Sigmoid colon (tissue), 7 donors: ENCODE measurements around the gene TRABD2B. TPM values are rescaled to one million over a fixed set of nuclear protein-coding genes. Genes with fewer than 3 reads are reported as not detected.

Experiments
- DNase-seq: peaks from one replicate; pipeline ENCODE4 v3.0.0-alpha.2; 2019
- H3K27ac ChIP-seq, 4 donors: fragments of 200-600 bp; sonication (generic); one replicate each; pipeline ENCODE4 v1.5.1; 2016 to 2019; ENCODE audit warnings: mild to moderate bottlenecking in 1 of 4
- H3K27me3 ChIP-seq, 3 donors: fragments of 200-600 bp; sonication (generic); one replicate each; pipeline ENCODE4 v1.5.1; 2019; ENCODE audit warnings: mild to moderate bottlenecking in 1 of 3
- H3K36me3 ChIP-seq, 4 donors: fragments of 200-600 bp; sonication (generic); one replicate each; pipeline ENCODE4 v1.5.1; 2016 to 2019
- H3K4me1 ChIP-seq, 4 donors: fragments of 200-600 bp; sonication (generic); one replicate each; pipeline ENCODE4 v1.5.1; 2017 to 2019
- H3K4me3 ChIP-seq, 4 donors: fragments of 200-600 bp; sonication (generic); one replicate each; pipeline ENCODE4 v1.5.1; 2017 to 2019; ENCODE audit warnings: mild to moderate bottlenecking in 2 of 4, moderate library complexity in 1 of 4
- H3K9me3 ChIP-seq, 4 donors: fragments of 200-600 bp in 3 of 4; sonication (generic) in 3 of 4; one replicate each; pipeline versions ENCODE4 v1.5.1 to v1.6.1; 2013 to 2019
- CTCF ChIP-seq, 4 experiments: fragments of 450-650 bp in 3 of 4; fragments of 200-600 bp in 1 of 4; IDR thresholded peaks; one replicate each; pipeline ENCODE4 v1.5.1; 2016 to 2019; ENCODE audit warnings: antibody characterized with exemption in 4 of 4, mild to moderate bottlenecking in 3 of 4, moderate library complexity in 2 of 4
- EP300 ChIP-seq, 4 donors: sonication (generic); formaldehyde crosslinking; IDR thresholded peaks; one replicate each; pipeline ENCODE4 v1.6.1; 2017; ENCODE audit warnings: antibody characterized with exemption in 4 of 4
- POLR2A ChIP-seq, 2 donors: fragments of 450-650 bp; IDR thresholded peaks; one replicate each; pipeline ENCODE4 v1.6.1; 2016; ENCODE audit warnings: antibody characterized with exemption in 2 of 2, mild to moderate bottlenecking in 2 of 2, moderate library complexity in 2 of 2
- POLR2AphosphoS5 ChIP-seq, 4 donors: sonication (generic); formaldehyde crosslinking; IDR thresholded peaks; one replicate each; pipeline ENCODE4 v1.6.1; 2017; ENCODE audit warnings: antibody characterized with exemption in 4 of 4
- WGBS, 2 donors: extraction: QIAGEN DNeasy Blood & Tissue Kit; methylation state at CpG; one replicate each; pipeline ENCODE4 v1.1.7; 2013; 5-methylcytosine and 5-hydroxymethylcytosine counted together
- intact Hi-C: fragments of 100-400 bp; cut with DNase I; formaldehyde crosslinking; loops from one replicate; pipeline ENCODE4 v1.15.1; 2023
- polyA plus RNA-seq, 3 donors: library from polyadenylated mRNA; stranded (reverse); fragments of 200-250 nt; gene quantifications; one replicate each; pipeline ENCODE4 v1.2.3, GENCODE V29; 2013
- total RNA-seq, 4 donors: library from RNA; depleted of rRNA; stranded (reverse); fragments of >200 nt; gene quantifications; one replicate each; pipeline ENCODE4 v1.1.0, GENCODE V29; 2016
- donor health status: healthy with polysubstance abuse.
- donor health status: Bipolar disorder and iron deficiency.
- donor health status: healthy.

TRABD2B gene
- total and polyA plus RNA-seq, 7 donors, result 0.63 to 1.8 (median 1.0) TPM; not detected in 1

GRCh38 chr1:47991673-47992072 lies 5.5 kb downstream of the TRABD2B start:
- H3K4me3 ChIP-seq, result no peak overlapping the region
- H3K27me3 ChIP-seq, result peaks cover 1 to 8% (median 4%) of the 10 kb centered on the region in 3 donors
- no peak for DNase-seq
- WGBS, 2 donors, result 93 to 94% methylated on average over 5 of the region's 5 CpGs
- H3K27ac ChIP-seq, result peak overlapping the region in 1 of 4 donors; percentile 43
- peaks cover 0 to 13% (median 9%) of the 10 kb centered on the region in 4 donors for H3K4me1 ChIP-seq
- TF ChIP-seq CTCF (IDR thresholded peaks at IDR 0.05) (no peak), EP300 (IDR thresholded peaks at IDR 0.05) (no peak), POLR2AphosphoS5 (IDR thresholded peaks at IDR 0.05) (no peak), POLR2A (IDR thresholded peaks at IDR 0.05) (no peak)
- no peaks in the 10 kb centered on the region for H3K36me3 ChIP-seq
- intact Hi-C loops, result no loop called here
- H3K9me3 ChIP-seq, result no peaks in the 10 kb centered on the region

GRCh38 chr1:47991187-47991586 lies 6.0 kb downstream of the TRABD2B start:
- DNase-seq, result no peak
- Histone ChIP-seq H3K4me3 (no peak overlapping the region), H3K9me3 (no peaks in the 10 kb centered on the region), H3K4me1 (peaks cover 0 to 13% (median 8%) of the 10 kb centered on the region in 4 donors), H3K27me3 (peaks cover 0 to 4% (median 3%) of the 10 kb centered on the region in 3 donors), H3K36me3 (no peaks in the 10 kb centered on the region), H3K27ac (no peak overlapping the region)
- intact Hi-C loops, result no loop called here
- TF ChIP-seq CTCF (IDR thresholded peaks at IDR 0.05), result no peak
- no peak for TF ChIP-seq POLR2A (IDR thresholded peaks at IDR 0.05)
- TF ChIP-seq POLR2AphosphoS5 (IDR thresholded peaks at IDR 0.05), result no peak
- TF ChIP-seq EP300 (IDR thresholded peaks at IDR 0.05), result no peak
- 81 to 85% methylated on average over 5 of the region's 5 CpGs for WGBS, 2 donors

- TF ChIP-seq POLR2AphosphoS5 (IDR thresholded peaks at IDR 0.05), result no peak
- no peak for DNase-seq
- peaks cover 0 to 4% (median 0%) of the 10 kb centered on the region in 3 donors for H3K27me3 ChIP-seq
- 71 to 85% methylated on average over 4 of the region's 4 CpGs for WGBS, 2 donors
- no peak overlapping the region for H3K27ac ChIP-seq
- peaks cover 0 to 12% (median 9%) of the 10 kb centered on the region in 4 donors for H3K4me1 ChIP-seq
- intact Hi-C loops, result no loop called here
- no peaks in the 10 kb centered on the region for H3K9me3 ChIP-seq
- H3K36me3 ChIP-seq, result no peaks in the 10 kb centered on the region
- H3K4me3 ChIP-seq, result no peak overlapping the region
Measured at GRCh38 chr1:47990286-47990685, 6.9 kb downstream of the TRABD2B start.

DNA sequence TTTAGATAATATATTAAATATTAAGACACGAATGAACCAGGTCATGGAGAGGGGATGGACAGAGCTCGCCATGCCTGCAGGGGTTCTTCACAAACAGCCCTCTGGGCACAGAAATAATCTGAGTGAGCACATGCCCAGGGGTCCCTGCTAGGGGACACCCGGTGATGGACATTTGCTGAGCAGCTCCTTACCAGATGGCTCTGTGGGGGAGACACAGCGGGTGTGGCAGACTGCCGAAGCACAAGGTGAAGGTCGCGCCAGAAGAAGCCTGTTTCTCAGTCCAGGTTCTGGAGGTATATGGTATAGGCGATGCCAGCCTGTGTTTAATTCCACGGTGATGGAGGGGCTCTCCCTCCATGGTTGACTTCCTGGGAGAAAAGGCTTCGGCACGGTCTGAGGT lies 9.6 kb downstream of the TRABD2B start:
- TF ChIP-seq POLR2AphosphoS5 (IDR thresholded peaks at IDR 0.05) (no peak), POLR2A (IDR thresholded peaks at IDR 0.05) (no peak)
- H3K36me3 ChIP-seq, result no peaks in the 10 kb centered on the region
- DNase-seq, result no peak
- intact Hi-C loops, result no loop called here
- no peak overlapping the region for H3K4me3 ChIP-seq
- peaks cover 0 to 12% (median 5%) of the 10 kb centered on the region in 3 donors for H3K27me3 ChIP-seq
- peaks cover 0 to 12% (median 11%) of the 10 kb centered on the region in 4 donors for H3K4me1 ChIP-seq
- H3K9me3 ChIP-seq, result no peaks in the 10 kb centered on the region
- 89 to 94% methylated on average over 11 of the region's 11 CpGs for WGBS, 2 donors
- H3K27ac ChIP-seq, result peak overlapping the region in 2 of 4 donors; percentile 65 to 68

GRCh38 chr1:47986761-47987200 lies 10.4 kb downstream of the TRABD2B start:
- H3K27ac ChIP-seq, result peak overlapping the region; percentile 13 to 68 (median 60)
- H3K9me3 ChIP-seq, result no peaks in the 10 kb centered on the region
- no peak for DNase-seq
- H3K4me1 ChIP-seq, result peaks cover 0 to 12% (median 11%) of the 10 kb centered on the region in 4 donors
- intact Hi-C loops, result no loop called here
- H3K36me3 ChIP-seq, result no peaks in the 10 kb centered on the region
- H3K4me3 ChIP-seq, result peak overlapping the region in 2 of 4 donors; percentile 5 to 23
- TF ChIP-seq POLR2AphosphoS5 (IDR thresholded peaks at IDR 0.05), result no peak
- peaks cover 0 to 17% (median 5%) of the 10 kb centered on the region in 3 donors for H3K27me3 ChIP-seq
- WGBS, 2 donors, result 64 to 81% methylated on average over 19 of the region's 19 CpGs

DNA sequence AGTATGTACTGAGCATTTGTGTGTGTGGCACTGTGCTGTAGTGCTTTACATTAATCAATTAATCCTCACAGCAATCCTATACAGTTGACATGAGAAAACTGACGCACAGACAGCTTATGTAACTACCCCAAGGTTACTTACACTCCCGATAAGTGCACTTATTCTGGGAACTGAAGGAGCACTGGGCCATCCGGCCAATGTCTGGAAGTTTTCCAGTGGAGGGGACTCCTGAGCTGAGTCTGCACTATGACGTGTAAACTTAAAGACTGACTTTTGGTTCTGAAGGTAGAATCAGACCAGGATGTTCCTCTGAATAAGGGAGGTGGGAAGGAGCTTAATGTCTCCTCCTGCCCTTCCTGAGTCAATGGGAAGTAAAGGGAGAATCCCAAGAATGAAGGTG lies 12.2 kb downstream of the TRABD2B start:
- TF ChIP-seq EP300 (IDR thresholded peaks at IDR 0.05) (no peak), CTCF (IDR thresholded peaks at IDR 0.05) (no peak), POLR2A (IDR thresholded peaks at IDR 0.05) (no peak), POLR2AphosphoS5 (IDR thresholded peaks at IDR 0.05) (no peak)
- Histone ChIP-seq H3K27ac (no peak overlapping the region), H3K27me3 (peaks cover 0 to 17% (median 5%) of the 10 kb centered on the region in 3 donors), H3K4me1 (peaks cover 0 to 12% (median 11%) of the 10 kb centered on the region in 4 donors), H3K9me3 (no peaks in the 10 kb centered on the region), H3K4me3 (no peak overlapping the region), H3K36me3 (no peaks in the 10 kb centered on the region)
- no peak for DNase-seq
- intact Hi-C loops, result no loop called here
- 77 to 89% methylated on average over 4 of the region's 4 CpGs for WGBS, 2 donors
